Measurements from ENCODE around the gene DNAJC7.

DNAJC7 gene

GRCh38 chr17:42041619-42042018, 24.4 kb upstream of the DNAJC7 start (continued):
- TF ChIP-seq TSHZ2 (CRISPR knock-in tag; IDR thresholded peaks at IDR 0.05): no peak
- TF ChIP-seq TOX (CRISPR knock-in tag; IDR thresholded peaks at IDR 0.05; ENCODE audit: borderline replicate concordance): no peak
- TF ChIP-seq ZNF565 (CRISPR knock-in tag; conservative IDR thresholded peaks at IDR 0.05; ENCODE audit: low read depth): no peak
- no peak for TF ChIP-seq ZFP30 (CRISPR knock-in tag; IDR thresholded peaks at IDR 0.05)
- TF ChIP-seq TCF4 (CRISPR knock-in tag; IDR thresholded peaks at IDR 0.05; ENCODE audit: borderline replicate concordance): no peak
- TF ChIP-seq SNAI2 (CRISPR knock-in tag; IDR thresholded peaks at IDR 0.05): no peak
- no peak for TF ChIP-seq CREB5 (CRISPR knock-in tag; IDR thresholded peaks at IDR 0.05; ENCODE audit: low read depth)

GRCh38 chr17:42040818-42041217, 23.6 kb upstream of the DNAJC7 start:
- TF ChIP-seq TCF4 (CRISPR knock-in tag; IDR thresholded peaks at IDR 0.05; ENCODE audit: borderline replicate concordance) (no peak), GLIS3 (CRISPR knock-in tag; IDR thresholded peaks at IDR 0.05) (no peak), ZFP30 (CRISPR knock-in tag; IDR thresholded peaks at IDR 0.05) (no peak), CSRNP3 (CRISPR knock-in tag; IDR thresholded peaks at IDR 0.05) (no peak), ZC3H10 (CRISPR knock-in tag; IDR thresholded peaks at IDR 0.05) (no peak), RARB (CRISPR knock-in tag; IDR thresholded peaks at IDR 0.05) (no peak), BACH2 (CRISPR knock-in tag; IDR thresholded peaks at IDR 0.05; ENCODE audit: borderline replicate concordance) (no peak), ZFP3 (CRISPR knock-in tag; IDR thresholded peaks at IDR 0.05) (no peak)
- ATAC-seq: peak; percentile 23; the same call in 1 of the 3 replicates

- ATAC-seq: no peak
- TF ChIP-seq ZNF565 (CRISPR knock-in tag; conservative IDR thresholded peaks at IDR 0.05; ENCODE audit: low read depth): no peak
- TF ChIP-seq RARB (CRISPR knock-in tag; IDR thresholded peaks at IDR 0.05): no peak
- TF ChIP-seq ISL1 (CRISPR knock-in tag; IDR thresholded peaks at IDR 0.05): no peak
- TF ChIP-seq ARNTL (CRISPR knock-in tag; IDR thresholded peaks at IDR 0.05; ENCODE audit: borderline replicate concordance, low read depth): no peak
- no peak for TF ChIP-seq TOX (CRISPR knock-in tag; IDR thresholded peaks at IDR 0.05; ENCODE audit: borderline replicate concordance)
- TF ChIP-seq OSR1 (CRISPR knock-in tag; IDR thresholded peaks at IDR 0.05): no peak
- no peak for TF ChIP-seq ZNF70 (CRISPR knock-in tag; IDR thresholded peaks at IDR 0.05)
- no peak for TF ChIP-seq GLIS3 (CRISPR knock-in tag; IDR thresholded peaks at IDR 0.05)
- TF ChIP-seq CSRNP3 (CRISPR knock-in tag; IDR thresholded peaks at IDR 0.05): no peak
- TF ChIP-seq TCF4 (CRISPR knock-in tag; IDR thresholded peaks at IDR 0.05; ENCODE audit: borderline replicate concordance): no peak
- TF ChIP-seq ZFP30 (CRISPR knock-in tag; IDR thresholded peaks at IDR 0.05): no peak
- no peak for TF ChIP-seq CREB5 (CRISPR knock-in tag; IDR thresholded peaks at IDR 0.05; ENCODE audit: low read depth)
- TF ChIP-seq SNAI2 (CRISPR knock-in tag; IDR thresholded peaks at IDR 0.05): no peak
- TF ChIP-seq PATZ1 (CRISPR knock-in tag; IDR thresholded peaks at IDR 0.05; ENCODE audit: borderline replicate concordance): no peak
- TF ChIP-seq ZC3H10 (CRISPR knock-in tag; IDR thresholded peaks at IDR 0.05): no peak
- TF ChIP-seq BACH2 (CRISPR knock-in tag; IDR thresholded peaks at IDR 0.05; ENCODE audit: borderline replicate concordance): no peak
- no peak for TF ChIP-seq ESRRG (CRISPR knock-in tag; IDR thresholded peaks at IDR 0.05)
- no peak for TF ChIP-seq PPARA (CRISPR knock-in tag; IDR thresholded peaks at IDR 0.05; ENCODE audit: borderline replicate concordance)
- no peak for TF ChIP-seq POU6F1 (CRISPR knock-in tag; IDR thresholded peaks at IDR 0.05; ENCODE audit: borderline replicate concordance, low read depth)
These were observed 22.8 kb upstream of the DNAJC7 start for GRCh38 chr17:42039794-42040763.

Data from SK-N-SH treated with all-trans-retinoic acid at 6 μM for 48 hours (cell line).